Neural cell (in vitro differentiated cells): ENCODE measurements around the gene RPLP2. TPM values are rescaled to one million over a fixed set of nuclear protein-coding genes. Genes with fewer than 3 reads are reported as not detected.

Experiments
- H2AFZ ChIP-seq: fragments of 200-600, 300-800 bp; sonication (generic), shearing (Covaris generic); 2 replicates; pipeline ENCODE4 v1.6.0; 2014; ENCODE audit warnings: low read depth, mild to moderate bottlenecking, antibody characterized with exemption, low read length, moderate library complexity
- H3F3A ChIP-seq: fragments of 200-600 bp; shearing (Covaris generic); 2 replicates; pipeline ENCODE4 v1.6.1; 2016; ENCODE audit warnings: mild to moderate bottlenecking, moderate library complexity, mixed read lengths, antibody characterized with exemption, low read length; ENCODE audit not compliant: insufficient read depth, poor library complexity, severe bottlenecking
- H3K27ac ChIP-seq: fragments of 200-600, 300-800 bp; sonication (generic), shearing (Covaris generic); 2 replicates; pipeline ENCODE4 v1.5.1; 2014; ENCODE audit warnings: mild to moderate bottlenecking, low read length, moderate library complexity
- H3K27me3 ChIP-seq: fragments of 300-800, 200-600 bp; sonication (generic), shearing (Covaris generic); 2 replicates; pipeline ENCODE4 v1.6.0; 2014; ENCODE audit warnings: mild to moderate bottlenecking, low read depth, low read length, moderate library complexity; ENCODE audit not compliant: insufficient read depth
- H3K36me3 ChIP-seq: fragments of 300-800, 200-600 bp; sonication (generic), shearing (Covaris generic); 2 replicates; pipeline ENCODE4 v1.5.1; 2014; ENCODE audit warnings: mild to moderate bottlenecking, antibody characterized with exemption, low read length, moderate library complexity; ENCODE audit not compliant: insufficient read depth
- H3K4me2 ChIP-seq: fragments of 300-800, 200-600 bp; sonication (generic), shearing (Covaris generic); 2 replicates; pipeline ENCODE4 v1.6.0; 2014; ENCODE audit warnings: mild to moderate bottlenecking, low read length
- H3K4me3 ChIP-seq: fragments of 300-800, 200-600 bp; sonication (generic), shearing (Covaris generic); 2 replicates; pipeline ENCODE4 v1.5.1; 2014; ENCODE audit warnings: mild to moderate bottlenecking, low read length, moderate library complexity
- H3K79me2 ChIP-seq: fragments of 200-600 bp; shearing (Covaris generic); replicated peaks from 2 replicates; pipeline ENCODE4 v1.6.0; 2014; ENCODE audit warnings: mild to moderate bottlenecking, low read length, moderate library complexity; ENCODE audit not compliant: insufficient read depth
- H3K9ac ChIP-seq: fragments of 300-800, 200-600 bp; sonication (generic), shearing (Covaris generic); 2 replicates; pipeline ENCODE4 v1.6.1; 2016; ENCODE audit warnings: mild to moderate bottlenecking, low read length, mixed read lengths
- H3K9me2 ChIP-seq: fragments of 200-600 bp; shearing (Covaris generic); 2 replicates; pipeline ENCODE4 v1.6.1; 2016; ENCODE audit warnings: mild to moderate bottlenecking, low read length, mixed read lengths; ENCODE audit not compliant: insufficient read depth
- H3K9me3 ChIP-seq: fragments of 200-600, 300-800 bp; sonication (generic), shearing (Covaris generic); 2 replicates; pipeline ENCODE4 v1.6.1; 2016; ENCODE audit warnings: mild to moderate bottlenecking, mixed run types, low read length, moderate library complexity, mixed read lengths
- H4K20me1 ChIP-seq: fragments of 200-600 bp; shearing (Covaris generic); 2 replicates; pipeline ENCODE4 v1.6.1; 2016; ENCODE audit warnings: mild to moderate bottlenecking, mixed run types; ENCODE audit not compliant: insufficient read depth
- EP300 ChIP-seq: fragments of 450-650 bp; conservative IDR thresholded peaks from 2 replicates; pipeline ENCODE4 v1.6.1; 2014; ENCODE audit warnings: antibody characterized with exemption, mild to moderate bottlenecking, moderate library complexity; ENCODE audit not compliant: poor library complexity, severe bottlenecking
- EZH2 ChIP-seq: fragments of 200-600, 300-800 bp; shearing (Covaris generic), sonication (generic); IDR thresholded peaks from 2 replicates; pipeline ENCODE4 v1.6.1; 2014; ENCODE audit warnings: antibody characterized with exemption, low read length, borderline replicate concordance, mild to moderate bottlenecking; ENCODE audit not compliant: insufficient read depth, poor library complexity, severe bottlenecking
- MXI1 ChIP-seq: fragments of 450-650 bp; conservative IDR thresholded peaks from 2 replicates; pipeline ENCODE4 v1.6.1; 2014; ENCODE audit warnings: antibody characterized with exemption, mild to moderate bottlenecking; ENCODE audit not compliant: poor library complexity, severe bottlenecking
- POLR2AphosphoS5 ChIP-seq: IDR thresholded peaks from 2 replicates; pipeline ENCODE4 v1.6.1; 2012
- RAD21 ChIP-seq: fragments of 450-650 bp; conservative IDR thresholded peaks from 2 replicates; pipeline ENCODE4 v1.6.1; 2014; ENCODE audit warnings: antibody characterized with exemption, mild to moderate bottlenecking, moderate library complexity
- REST ChIP-seq: IDR thresholded peaks from 2 replicates; pipeline ENCODE4 v1.6.1; 2012; ENCODE audit warnings: borderline replicate concordance
- SMC3 ChIP-seq: fragments of 450-650 bp; conservative IDR thresholded peaks from 2 replicates; pipeline ENCODE4 v1.6.1; 2014; ENCODE audit warnings: antibody characterized with exemption, mild to moderate bottlenecking, moderate library complexity; ENCODE audit not compliant: poor library complexity
- TAF1 ChIP-seq: IDR thresholded peaks from 2 replicates; pipeline ENCODE4 v1.6.1; 2012; ENCODE audit warnings: low read depth
- polyA plus RNA-seq: library from polyadenylated mRNA; depleted of rRNA; stranded (reverse); fragments of >200 nt; gene quantifications from 2 replicates; pipeline ENCODE4 v1.2.3, GENCODE V29; 2014
- TF ChIP-seq, protein P1 (sequence below): fragments of 450-650 bp; IDR thresholded peaks from 2 replicates; pipeline ENCODE4 v1.5.1; 2014; ENCODE audit warnings: antibody characterized with exemption, mild to moderate bottlenecking, moderate library complexity; ENCODE audit not compliant: poor library complexity, severe bottlenecking

The RPLP2 gene
- polyA plus RNA-seq, 1 donor from 2014 or later: 147 TPM

- no peaks in the 10 kb centered on the region for H3K9me3 ChIP-seq
- H3K9me2 ChIP-seq: no peaks in the 10 kb centered on the region
- no peaks in the 10 kb centered on the region for H3K79me2 ChIP-seq
- no peaks in the 10 kb centered on the region for H4K20me1 ChIP-seq
- H3K4me3 ChIP-seq: no peak overlapping the region
- no peak overlapping the region for H3K9ac ChIP-seq
- TF ChIP-seq POLR2AphosphoS5 (no peak), SMC3 (no peak), TAF1 (no peak), RAD21 (no peak), EZH2 (no peak), EP300 (no peak), REST (no peak), MXI1 (no peak)
- TF ChIP-seq, protein P1, sequence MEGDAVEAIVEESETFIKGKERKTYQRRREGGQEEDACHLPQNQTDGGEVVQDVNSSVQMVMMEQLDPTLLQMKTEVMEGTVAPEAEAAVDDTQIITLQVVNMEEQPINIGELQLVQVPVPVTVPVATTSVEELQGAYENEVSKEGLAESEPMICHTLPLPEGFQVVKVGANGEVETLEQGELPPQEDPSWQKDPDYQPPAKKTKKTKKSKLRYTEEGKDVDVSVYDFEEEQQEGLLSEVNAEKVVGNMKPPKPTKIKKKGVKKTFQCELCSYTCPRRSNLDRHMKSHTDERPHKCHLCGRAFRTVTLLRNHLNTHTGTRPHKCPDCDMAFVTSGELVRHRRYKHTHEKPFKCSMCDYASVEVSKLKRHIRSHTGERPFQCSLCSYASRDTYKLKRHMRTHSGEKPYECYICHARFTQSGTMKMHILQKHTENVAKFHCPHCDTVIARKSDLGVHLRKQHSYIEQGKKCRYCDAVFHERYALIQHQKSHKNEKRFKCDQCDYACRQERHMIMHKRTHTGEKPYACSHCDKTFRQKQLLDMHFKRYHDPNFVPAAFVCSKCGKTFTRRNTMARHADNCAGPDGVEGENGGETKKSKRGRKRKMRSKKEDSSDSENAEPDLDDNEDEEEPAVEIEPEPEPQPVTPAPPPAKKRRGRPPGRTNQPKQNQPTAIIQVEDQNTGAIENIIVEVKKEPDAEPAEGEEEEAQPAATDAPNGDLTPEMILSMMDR: no peak
- H2AFZ ChIP-seq: no peak overlapping the region
- no peaks in the 10 kb centered on the region for H3F3A ChIP-seq
- no peaks in the 10 kb centered on the region for H3K27me3 ChIP-seq
- no peak overlapping the region for H3K4me2 ChIP-seq
- no peaks in the 10 kb centered on the region for H3K36me3 ChIP-seq
- H3K27ac ChIP-seq: no peak overlapping the region
Measured at GRCh38 chr11:802693-803466, 6.9 kb upstream of the RPLP2 start.

- Histone ChIP-seq H2AFZ (no peak overlapping the region), H3K9ac (no peak overlapping the region), H3K4me2 (no peak overlapping the region), H3K9me2 (no peaks in the 10 kb centered on the region), H3K79me2 (peaks cover under 1% of the 10 kb centered on the region), H3K9me3 (no peaks in the 10 kb centered on the region), H3K4me3 (no peak overlapping the region), H3K36me3 (no peaks in the 10 kb centered on the region), H3K27ac (no peak overlapping the region), H3F3A (no peaks in the 10 kb centered on the region), H4K20me1 (no peaks in the 10 kb centered on the region), H3K27me3 (no peaks in the 10 kb centered on the region)
- TF ChIP-seq EZH2 (no peak), MXI1 (no peak), EP300 (no peak), SMC3 (no peak), REST (no peak), RAD21 (no peak)
- TF ChIP-seq, protein P1: no peak
Measured at GRCh38 chr11:803467-803742, 6.4 kb upstream of the RPLP2 start.
